Tibial nerve (tissue), 4 donors: ENCODE results near the gene SOD3.
A peak's percentile ranks its signal among the peaks of the same experiment; 100 is the strongest.

Experiments used
- CTCF ChIP-seq, 5 experiments: fragments of 200-600 bp in 3 of 5; fragments of 450-650 bp in 2 of 5; sonication (generic) in 3 of 5; IDR thresholded peaks; one replicate each; pipeline ENCODE4 v1.5.1; 2016 to 2019; ENCODE audit warnings: antibody characterized with exemption in 5 of 5, mild to moderate bottlenecking in 3 of 5, moderate library complexity in 2 of 5
- EP300 ChIP-seq, 2 donors: sonication (generic); formaldehyde crosslinking; IDR thresholded peaks; one replicate each; pipeline ENCODE4 v1.6.1; 2017; ENCODE audit warnings: antibody characterized with exemption in 2 of 2, mild to moderate bottlenecking in 1 of 2
- POLR2A ChIP-seq, 2 donors: fragments of 450-650 bp; IDR thresholded peaks; one replicate each; pipeline ENCODE4 v1.6.1; 2017; ENCODE audit warnings: antibody characterized with exemption in 2 of 2, mild to moderate bottlenecking in 2 of 2, moderate library complexity in 2 of 2

GRCh38 chr4:24781999-24782745 lies 13.2 kb upstream of the SOD3 start:
- no peak for TF ChIP-seq CTCF (IDR thresholded peaks at IDR 0.05)
- TF ChIP-seq EP300 (IDR thresholded peaks at IDR 0.05), result peak in 1 of 2 donors; percentile 90
- no peak for TF ChIP-seq POLR2A (IDR thresholded peaks at IDR 0.05)
